ENCODE measurements around the gene BMI1. TPM values are rescaled to one million over a fixed set of nuclear protein-coding genes. Genes with fewer than 3 reads are reported as not detected.

Gene BMI1
- total and polyA plus RNA-seq, 2 donors from 2014 or later, result 18.7 to 49.0 TPM

- peaks cover 0 to 3% (median 0%) of the 10 kb centered on the region in 3 donors for H3K9me3 ChIP-seq (ENCODE audit: control insufficient read depth in 2 of 3, insufficient read depth in 1 of 3, low read length in 3 of 3)
- no peak overlapping the region for H3K4me3 ChIP-seq (ENCODE audit: low read length in 3 of 3)
- FAIRE-seq (no peak), DNase-seq (peak in 1 of 5 donors; percentile 22)
- H3K27me3 ChIP-seq (ENCODE audit: control insufficient read depth, insufficient read depth, low read length), result peaks cover 77% of the 10 kb centered on the region
- TF ChIP-seq CTCF (IDR thresholded peaks at IDR 0.05; ENCODE audit: borderline replicate concordance, extremely low read depth, insufficient read depth), result no peak
- peaks cover 0 to 6% (median 3%) of the 10 kb centered on the region in 3 donors for H3K4me1 ChIP-seq (ENCODE audit: control insufficient read depth in 2 of 3, insufficient read depth in 2 of 3, low read depth in 1 of 3, low read length in 3 of 3)
- no peak overlapping the region for H3K27ac ChIP-seq (ENCODE audit: low read depth in 2 of 2, low read length in 2 of 2)
- intact Hi-C loops (cut with DNase I), result no loop called here
- H3K36me3 ChIP-seq (ENCODE audit: control insufficient read depth in 2 of 3, insufficient read depth in 3 of 3, low read length in 3 of 3), result no peaks in the 10 kb centered on the region
- no peak overlapping the region for H3K9ac ChIP-seq (ENCODE audit: low read length in 3 of 3)
Measured at GRCh38 chr10:22341926-22342196, 21.0 kb downstream of the BMI1 start.

GRCh38 chr10:22342421-22342820 lies 21.5 kb downstream of the BMI1 start:
- FAIRE-seq, result no peak
- peaks cover 0 to 5% (median 3%) of the 10 kb centered on the region in 3 donors for H3K4me1 ChIP-seq (ENCODE audit: control insufficient read depth in 2 of 3, insufficient read depth in 2 of 3, low read depth in 1 of 3, low read length in 3 of 3)
- H3K4me3 ChIP-seq (ENCODE audit: low read length in 3 of 3), result no peak overlapping the region
- intact Hi-C loops (cut with DNase I), result no loop called here
- DNase-seq, result peak in 1 of 5 donors; percentile 31
- H3K9ac ChIP-seq (ENCODE audit: low read length in 3 of 3), result no peak overlapping the region
- peaks cover 77% of the 10 kb centered on the region for H3K27me3 ChIP-seq (ENCODE audit: control insufficient read depth, insufficient read depth, low read length)
- TF ChIP-seq CTCF (IDR thresholded peaks at IDR 0.05; ENCODE audit: borderline replicate concordance, extremely low read depth, insufficient read depth), result no peak
- H3K36me3 ChIP-seq (ENCODE audit: control insufficient read depth in 2 of 3, insufficient read depth in 3 of 3, low read length in 3 of 3), result no peaks in the 10 kb centered on the region
- H3K9me3 ChIP-seq (ENCODE audit: control insufficient read depth in 2 of 3, insufficient read depth in 1 of 3, low read length in 3 of 3), result peaks cover 0 to 3% (median 0%) of the 10 kb centered on the region in 3 donors
- no peak overlapping the region for H3K27ac ChIP-seq (ENCODE audit: low read depth in 2 of 2, low read length in 2 of 2)

DNA sequence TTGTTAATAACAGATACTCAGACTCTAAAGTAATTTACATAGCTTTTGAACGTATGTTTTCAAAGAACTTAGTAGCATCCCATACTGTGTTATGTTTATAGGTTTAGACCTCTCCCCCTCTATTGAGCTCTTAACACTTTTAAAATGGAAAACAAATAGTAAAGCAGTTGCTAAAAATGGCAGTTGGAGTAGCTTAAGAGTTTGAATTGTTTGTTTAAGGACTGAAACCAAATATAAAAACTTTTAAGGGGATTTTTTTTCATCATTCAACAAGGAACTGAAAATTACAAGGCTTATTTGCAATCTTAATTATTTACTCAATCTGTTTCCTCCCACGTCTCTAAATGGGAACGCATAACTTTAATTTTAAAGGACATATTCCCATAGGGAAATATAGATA lies 22.8 kb downstream of the BMI1 start:
- peak in 2 of 5 donors; percentile 15 to 40 for DNase-seq
- intact Hi-C loops (cut with DNase I), result no loop called here
- Histone ChIP-seq H3K9ac (ENCODE audit: low read length in 3 of 3) (no peak overlapping the region), H3K27ac (ENCODE audit: low read depth in 2 of 2, low read length in 2 of 2) (no peak overlapping the region), H3K36me3 (ENCODE audit: control insufficient read depth in 2 of 3, insufficient read depth in 3 of 3, low read length in 3 of 3) (no peaks in the 10 kb centered on the region), H3K4me3 (ENCODE audit: low read length in 3 of 3) (no peak overlapping the region), H3K4me1 (ENCODE audit: control insufficient read depth in 2 of 3, insufficient read depth in 2 of 3, low read depth in 1 of 3, low read length in 3 of 3) (peaks cover 0 to 5% (median 3%) of the 10 kb centered on the region in 3 donors), H3K9me3 (ENCODE audit: control insufficient read depth in 2 of 3, insufficient read depth in 1 of 3, low read length in 3 of 3) (peaks cover 0 to 3% (median 0%) of the 10 kb centered on the region in 3 donors), H3K27me3 (ENCODE audit: control insufficient read depth, insufficient read depth, low read length) (peaks cover 69% of the 10 kb centered on the region)
- no peak for TF ChIP-seq CTCF (IDR thresholded peaks at IDR 0.05; ENCODE audit: borderline replicate concordance, extremely low read depth, insufficient read depth)
- FAIRE-seq, result no peak

GRCh38 chr10:22344249-22344648 lies 23.4 kb downstream of the BMI1 start:
- Histone ChIP-seq H3K9me3 (ENCODE audit: control insufficient read depth in 2 of 3, insufficient read depth in 1 of 3, low read length in 3 of 3) (peaks cover 0 to 3% (median 0%) of the 10 kb centered on the region in 3 donors), H3K27ac (ENCODE audit: low read depth in 2 of 2, low read length in 2 of 2) (no peak overlapping the region), H3K27me3 (ENCODE audit: control insufficient read depth, insufficient read depth, low read length) (peaks cover 63% of the 10 kb centered on the region), H3K9ac (ENCODE audit: low read length in 3 of 3) (no peak overlapping the region), H3K4me3 (ENCODE audit: low read length in 3 of 3) (no peak overlapping the region), H3K36me3 (ENCODE audit: control insufficient read depth in 2 of 3, insufficient read depth in 3 of 3, low read length in 3 of 3) (no peaks in the 10 kb centered on the region), H3K4me1 (ENCODE audit: control insufficient read depth in 2 of 3, insufficient read depth in 2 of 3, low read depth in 1 of 3, low read length in 3 of 3) (peaks cover 0 to 5% (median 3%) of the 10 kb centered on the region in 3 donors)
- TF ChIP-seq CTCF (IDR thresholded peaks at IDR 0.05; ENCODE audit: borderline replicate concordance, extremely low read depth, insufficient read depth), result no peak
- intact Hi-C loops (cut with DNase I), result no loop called here
- FAIRE-seq (no peak), DNase-seq (peak in 2 of 5 donors; percentile 8 to 54)
